Trophoblast cell (in vitro differentiated cells and primary cell): ENCODE data around the gene SLC13A3.
A peak's percentile ranks its signal among the peaks of the same experiment; 100 is the strongest.

Experiments
- DNase-seq, 2 donors: peaks; one replicate each; pipeline ENCODE4 v3.0.0-alpha.2; 2016
- H2AFZ ChIP-seq: 2 replicates; pipeline ENCODE4 v1.6.1; 2013; ENCODE audit warnings: low read length, moderate library complexity, mild to moderate bottlenecking; ENCODE audit not compliant: insufficient read depth, poor library complexity
- H2AK5ac ChIP-seq: 2 replicates; pipeline ENCODE4 v1.6.1; 2013; ENCODE audit warnings: mild to moderate bottlenecking, low read length
- H2BK120ac ChIP-seq: 2 replicates; pipeline ENCODE4 v1.6.1; 2013; ENCODE audit warnings: low read length, mild to moderate bottlenecking, moderate library complexity; ENCODE audit not compliant: insufficient read depth, poor library complexity
- H2BK12ac ChIP-seq: 2 replicates; pipeline ENCODE4 v1.6.1; 2013; ENCODE audit warnings: mild to moderate bottlenecking, low read length, moderate library complexity
- H2BK5ac ChIP-seq: 2 replicates; pipeline ENCODE4 v1.6.1; 2013; ENCODE audit warnings: low read length, low read depth, moderate library complexity, mild to moderate bottlenecking; ENCODE audit not compliant: poor library complexity
- H3K14ac ChIP-seq: 2 replicates; pipeline ENCODE4 v1.6.1; 2013; ENCODE audit warnings: mild to moderate bottlenecking, low read length
- H3K18ac ChIP-seq: 2 replicates; pipeline ENCODE4 v1.6.1; 2013; ENCODE audit warnings: mild to moderate bottlenecking, low read length
- H3K23ac ChIP-seq: 2 replicates; pipeline ENCODE4 v1.6.1; 2013; ENCODE audit warnings: low read length
- H3K27ac ChIP-seq: 2 replicates; pipeline ENCODE4 v1.5.1; 2013; ENCODE audit warnings: low read depth, mild to moderate bottlenecking, inconsistent platforms, low read length, moderate library complexity
- H3K27me3 ChIP-seq: 2 replicates; pipeline ENCODE4 v1.6.1; 2013; ENCODE audit warnings: inconsistent platforms, mild to moderate bottlenecking, low read length, moderate library complexity; ENCODE audit not compliant: insufficient read depth
- H3K36me3 ChIP-seq, 2 experiments: 1 replicate in 1 of 2; 2 replicates in 1 of 2; pipeline ENCODE4 v1.6.1; 2013; ENCODE audit warnings: low read length in 2 of 2, mild to moderate bottlenecking in 2 of 2, moderate library complexity in 1 of 2; ENCODE audit not compliant: insufficient read depth in 2 of 2, control insufficient read depth in 1 of 2
- H3K4ac ChIP-seq: 2 replicates; pipeline ENCODE4 v1.6.1; 2013; ENCODE audit warnings: low read depth, mild to moderate bottlenecking, low read length, moderate library complexity
- H3K4me1 ChIP-seq, 2 experiments: 1 replicate in 1 of 2; 2 replicates in 1 of 2; pipeline ENCODE4 v1.6.1; 2013; ENCODE audit warnings: low read length in 2 of 2, mild to moderate bottlenecking in 2 of 2, moderate library complexity in 1 of 2; ENCODE audit not compliant: insufficient read depth in 2 of 2, control insufficient read depth in 1 of 2
- H3K4me2 ChIP-seq: 2 replicates; pipeline ENCODE4 v1.6.1; 2013; ENCODE audit warnings: inconsistent platforms, mild to moderate bottlenecking, low read length, moderate library complexity
- H3K4me3 ChIP-seq: 2 replicates; pipeline ENCODE4 v1.5.1; 2013; ENCODE audit warnings: mild to moderate bottlenecking, low read depth, low read length, inconsistent platforms
- H3K79me1 ChIP-seq: one replicate; pipeline ENCODE4 v1.6.1; 2013; ENCODE audit warnings: low read length
- H3K79me2 ChIP-seq: 2 replicates; pipeline ENCODE4 v1.6.1; 2013; ENCODE audit warnings: low read length, mild to moderate bottlenecking; ENCODE audit not compliant: control insufficient read depth, insufficient read depth, poor library complexity
- H3K9ac ChIP-seq: 2 replicates; pipeline ENCODE4 v1.6.1; 2013; ENCODE audit warnings: mild to moderate bottlenecking, low read length
- H3K9me3 ChIP-seq: 2 replicates; pipeline ENCODE4 v1.6.1; 2013; ENCODE audit warnings: low read depth, mild to moderate bottlenecking, control low read depth, inconsistent platforms, low read length; ENCODE audit not compliant: insufficient read depth
- H4K12ac ChIP-seq: 2 replicates; pipeline ENCODE4 v1.6.1; 2013; ENCODE audit warnings: low read depth, mild to moderate bottlenecking, low read length, moderate library complexity
- H4K8ac ChIP-seq: 2 replicates; pipeline ENCODE4 v1.6.1; 2013; ENCODE audit warnings: low read depth, mild to moderate bottlenecking, low read length, moderate library complexity
- H4K91ac ChIP-seq: one replicate; pipeline ENCODE4 v1.6.1; 2013; ENCODE audit warnings: low read depth, mild to moderate bottlenecking, low read length, moderate library complexity
- WGBS: extraction: QIAGEN DNeasy Blood & Tissue Kit; methylation state at CpG from one replicate; pipeline ENCODE4 v1.1.7; 2013; ENCODE audit warnings: missing lambda C conversion rate; ENCODE audit not compliant: insufficient read length, insufficient coverage; ENCODE audit errors: extremely low coverage; 5-methylcytosine and 5-hydroxymethylcytosine counted together

SLC13A3 gene

DNA sequence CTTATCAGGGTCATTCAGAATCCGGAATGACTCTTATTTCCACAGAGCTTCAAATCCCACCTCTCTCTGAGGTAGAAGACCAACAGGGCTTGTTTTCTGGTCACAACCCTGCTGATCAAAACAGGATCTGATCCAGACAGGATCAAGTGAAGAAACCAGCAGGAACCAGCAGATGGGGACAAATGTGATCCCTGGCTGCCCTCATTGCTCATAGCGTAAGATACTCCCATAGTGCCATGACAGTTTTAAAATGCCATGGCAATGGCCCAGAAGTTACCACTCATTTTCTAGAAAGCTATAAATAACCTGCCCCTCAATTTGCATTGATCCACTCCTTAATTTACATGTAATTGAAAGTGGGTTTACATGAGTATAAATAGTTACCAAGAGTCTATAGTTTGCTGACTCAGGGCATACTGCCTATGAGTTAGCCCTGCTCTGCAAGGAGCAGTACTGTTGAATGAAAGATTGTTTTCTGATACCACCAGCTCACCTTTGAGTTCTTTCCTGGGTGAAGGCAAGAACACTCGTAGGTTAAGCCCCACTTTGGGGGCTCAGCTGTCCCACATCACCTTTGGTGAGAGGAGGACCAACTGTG lies 131.7 kb downstream of the SLC13A3 start:
- H3K23ac ChIP-seq, result no peak overlapping the region
- H2BK5ac ChIP-seq, result no peak overlapping the region
- H3K4me2 ChIP-seq, result no peak overlapping the region
- no peak overlapping the region for H2BK12ac ChIP-seq
- H3K9me3 ChIP-seq, result no peaks in the 10 kb centered on the region
- DNase-seq, result no peak
- no peaks in the 10 kb centered on the region for H3K27me3 ChIP-seq
- no peaks in the 10 kb centered on the region for H3K4me1 ChIP-seq
- no peaks in the 10 kb centered on the region for H3K79me2 ChIP-seq
- H3K4ac ChIP-seq, result no peak overlapping the region
- H3K4me3 ChIP-seq, result no peak overlapping the region
- H3K36me3 ChIP-seq, result no peaks in the 10 kb centered on the region
- H3K18ac ChIP-seq, result no peak overlapping the region
- no CpG with 5 or more reads among the region's 3 CpGs for WGBS
- no peak overlapping the region for H2AFZ ChIP-seq
- H3K14ac ChIP-seq, result no peak overlapping the region
- H4K12ac ChIP-seq, result no peak overlapping the region
- no peak overlapping the region for H2AK5ac ChIP-seq
- no peak overlapping the region for H4K8ac ChIP-seq
- H3K79me1 ChIP-seq, result no peaks in the 10 kb centered on the region
- H4K91ac ChIP-seq, result no peak overlapping the region
- no peak overlapping the region for H3K27ac ChIP-seq
- H2BK120ac ChIP-seq, result no peak overlapping the region
- H3K9ac ChIP-seq, result no peak overlapping the region

DNA sequence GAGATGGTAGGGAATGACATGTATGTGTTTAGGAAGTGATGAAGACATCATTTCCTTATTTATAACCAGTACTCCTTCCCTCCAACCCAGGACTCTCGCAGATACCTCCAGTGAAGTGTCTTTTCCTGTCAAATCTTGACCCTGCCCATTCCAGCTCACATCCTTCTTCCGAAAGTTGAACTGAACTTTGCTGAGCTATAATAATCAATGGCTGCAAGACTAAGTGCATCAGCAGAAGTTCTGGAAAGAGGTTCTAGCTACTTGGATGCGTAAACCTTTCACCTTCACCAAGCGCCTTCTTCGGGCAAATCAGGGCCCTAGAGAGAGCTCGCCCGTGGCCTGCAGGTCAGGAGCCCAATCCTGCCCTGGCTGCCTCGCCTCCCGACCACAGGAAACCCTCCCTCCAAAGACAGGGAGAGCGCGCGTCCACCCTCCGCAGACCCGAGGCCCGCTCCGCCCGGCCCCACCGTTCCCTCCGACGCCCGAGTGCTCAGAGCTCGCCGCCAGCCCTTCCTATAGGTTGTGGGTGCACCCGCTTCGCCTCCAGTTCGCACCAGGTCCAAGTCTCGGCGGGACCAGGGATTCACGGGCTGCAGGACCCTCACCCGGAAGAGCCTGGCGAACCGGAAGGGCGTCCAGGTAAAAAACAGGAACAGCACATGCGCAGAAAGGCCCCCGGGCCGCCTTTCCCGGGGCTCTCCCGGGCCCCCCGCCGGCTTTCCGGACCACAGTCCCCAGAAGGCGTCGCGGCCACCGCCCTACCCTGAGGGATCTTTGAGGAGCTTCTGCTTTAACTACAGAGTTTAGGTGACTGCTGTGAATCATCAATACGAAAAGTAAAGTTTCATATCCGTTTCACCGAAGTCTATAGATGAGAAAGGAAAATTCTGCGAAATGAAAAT lies 138.1 kb downstream of the SLC13A3 start, which contains the start of gene ZNF334:
Gene ZNF334 (minus strand): TSS at position 617 of the 902 bp plus-strand sequence. CDS start 1,457 bp downstream, outside the sequence.
- Histone ChIP-seq H3K27me3 (no peaks in the 10 kb centered on the region), H3K4ac (peak within 1 kb of the TSS; percentile 74), H2AK5ac (no peak within 1 kb of the TSS), H3K79me1 (peaks cover 4% of the 10 kb centered on the region), H3K79me2 (peaks cover 4% of the 10 kb centered on the region), H3K18ac (peak within 1 kb of the TSS; percentile 95), H3K4me2 (peak within 1 kb of the TSS; percentile 82), H4K12ac (peak within 1 kb of the TSS; percentile 92), H3K4me3 (peak within 1 kb of the TSS; percentile 77), H3K9me3 (no peaks in the 10 kb centered on the region), H3K36me3 (peaks cover 1 to 5% of the 10 kb centered on the region in 2 experiments), H3K9ac (peak within 1 kb of the TSS; percentile 87), H2BK12ac (no peak within 1 kb of the TSS), H4K91ac (peak within 1 kb of the TSS; percentile 87), H3K4me1 (no peaks in the 10 kb centered on the region), H3K14ac (peak within 1 kb of the TSS; percentile 85), H2BK120ac (peak within 1 kb of the TSS; percentile 24), H4K8ac (peak within 1 kb of the TSS; percentile 90), H3K27ac (peak within 1 kb of the TSS; percentile 2), H2BK5ac (peak within 1 kb of the TSS; percentile 15), H3K23ac (no peak within 1 kb of the TSS), H2AFZ (peak within 1 kb of the TSS; percentile 39)
- DNase-seq, result peak; percentile 16 to 40
- WGBS, result no CpG with 5 or more reads among the region's 49 CpGs

DNA sequence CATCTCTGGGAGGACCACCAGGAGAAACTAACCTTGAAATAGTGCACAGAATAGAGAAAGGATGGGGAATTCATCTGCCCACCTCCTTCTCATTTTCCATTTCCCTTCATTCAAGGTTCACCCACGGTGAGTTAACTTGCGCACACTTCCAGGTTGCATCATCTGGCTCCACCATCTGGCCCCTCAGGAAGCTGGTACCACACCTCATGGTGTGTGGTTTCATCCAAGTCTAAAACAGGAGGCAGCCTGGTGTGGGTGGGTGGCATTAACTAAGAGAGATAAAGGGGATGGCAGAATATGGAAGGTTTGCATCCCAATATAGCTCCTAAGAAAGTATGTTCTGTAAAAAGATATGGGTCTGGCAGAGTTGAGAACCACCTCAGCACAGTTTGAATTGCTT lies 141.7 kb downstream of the SLC13A3 start:
- Histone ChIP-seq H3K27ac (no peak overlapping the region), H3K79me2 (peaks cover 4% of the 10 kb centered on the region), H3K79me1 (peaks cover 4% of the 10 kb centered on the region), H2AFZ (no peak overlapping the region), H4K8ac (no peak overlapping the region), H4K91ac (no peak overlapping the region), H3K4me2 (no peak overlapping the region), H3K9me3 (peaks cover 2% of the 10 kb centered on the region), H3K23ac (no peak overlapping the region), H3K4ac (no peak overlapping the region), H3K4me3 (no peak overlapping the region), H2AK5ac (no peak overlapping the region), H3K4me1 (no peaks in the 10 kb centered on the region), H4K12ac (no peak overlapping the region), H2BK12ac (no peak overlapping the region), H3K9ac (no peak overlapping the region), H3K14ac (no peak overlapping the region), H2BK120ac (no peak overlapping the region), H3K36me3 (peaks cover 4 to 7% of the 10 kb centered on the region in 2 experiments), H2BK5ac (no peak overlapping the region), H3K27me3 (no peaks in the 10 kb centered on the region), H3K18ac (no peak overlapping the region)
- no CpG with 5 or more reads among the region's 2 CpGs for WGBS
- DNase-seq, result no peak
